Measurements from ENCODE around the gene RTTN. TPM values are rescaled to one million over a fixed set of nuclear protein-coding genes. Genes with fewer than 3 reads are reported as not detected.
A peak's percentile ranks its signal among the peaks of the same experiment; 100 is the strongest.

Gene RTTN
- total and polyA plus RNA-seq, 10 of the 15 experiments (the other 5 are each of a cell fraction or from before 2014, with no cell fraction given), result 9.4 to 36.6 (median 15.7) TPM

- 19% methylated on average over 3 of the region's 3 CpGs for WGBS (ENCODE audit: insufficient coverage, insufficient replicate concordance, low lambda C conversion rate, missing lambda C conversion rate)
- H3K79me2 ChIP-seq (ENCODE audit: control insufficient read depth, insufficient read depth, low read length), result no peaks in the 10 kb centered on the region
- TF ChIP-seq JUNB (IDR thresholded peaks at IDR 0.05) (peak; percentile 66), ZNF274 (IDR thresholded peaks at IDR 0.05; ENCODE audit: insufficient read depth, insufficient read length) (no peak), CEBPB (IDR thresholded peaks at IDR 0.05; ENCODE audit: borderline replicate concordance in 1 of 2, low read depth in 2 of 2, low read length in 2 of 2) (no peak), RCOR1 (conservative IDR thresholded peaks at IDR 0.05; ENCODE audit: low read depth, low read length) (no peak), RUNX3 (IDR thresholded peaks at IDR 0.05; ENCODE audit: low read length) (peak; percentile 52; the same call in 1 of the 2 replicates), RELA (IDR thresholded peaks at IDR 0.05; ENCODE audit: borderline replicate concordance, partially characterized antibody) (peak; percentile 47), MEF2A (IDR thresholded peaks at IDR 0.05; ENCODE audit: insufficient read depth, low read depth, low read length) (peak; percentile 53; the same call in 1 of the 2 replicates), POU2F2 (IDR thresholded peaks at IDR 0.05; ENCODE audit: borderline replicate concordance, low read depth, low read length) (no peak), BCL11A (IDR thresholded peaks at IDR 0.05; ENCODE audit: low read depth, low read length) (0 out of 2 replicates have a peak, but pooled peaks have one; percentile 18), ZNF24 (IDR thresholded peaks at IDR 0.05) (no peak), ZNF207 (IDR thresholded peaks at IDR 0.05; ENCODE audit: borderline replicate concordance) (no peak), CREM (IDR thresholded peaks at IDR 0.05; ENCODE audit: low read depth) (peak; percentile 48; the same call in 1 of the 2 replicates), TARDBP (IDR thresholded peaks at IDR 0.05; ENCODE audit: borderline replicate concordance) (no peak), GABPA (IDR thresholded peaks at IDR 0.05; ENCODE audit: low read depth) (0 out of 2 replicates have a peak, but pooled peaks have one; percentile 16), JUND (IDR thresholded peaks at IDR 0.05; ENCODE audit: low read depth, low read length) (no peak), MTA2 (IDR thresholded peaks at IDR 0.05; ENCODE audit: low read depth) (peak; percentile 39; the same call in 1 of the 2 replicates), IKZF2 (IDR thresholded peaks at IDR 0.05) (peak; percentile 31 to 32; a peak in 1 of 4 replicates), CBX3 (IDR thresholded peaks at IDR 0.05; ENCODE audit: borderline replicate concordance, low read depth) (no peak), ZNF217 (IDR thresholded peaks at IDR 0.05) (0 out of 2 replicates have a peak, but pooled peaks have one; percentile 24), FOXM1 (IDR thresholded peaks at IDR 0.05; ENCODE audit: low read depth, low read length) (peak; percentile 90; the same call in 1 of the 2 replicates), NFXL1 (IDR thresholded peaks at IDR 0.05; ENCODE audit: borderline replicate concordance) (no peak), SMAD5 (IDR thresholded peaks at IDR 0.05; ENCODE audit: low read depth) (no peak), RELB (IDR thresholded peaks at IDR 0.05; ENCODE audit: low read depth) (peak; percentile 55; the same call in 1 of the 2 replicates), NFIC (IDR thresholded peaks at IDR 0.05; ENCODE audit: low read depth, low read length) (peak; percentile 87; the same call in 1 of the 2 replicates), EP300 (IDR thresholded peaks at IDR 0.05; ENCODE audit: borderline replicate concordance in 1 of 2, control insufficient read depth in 1 of 2, low read depth in 2 of 2, low read length in 2 of 2) (0 out of 4 replicates have a peak, but pooled peaks of 1 of the 2 experiments have one; percentile 14)
Observed at GRCh38 chr18:70121842-70122241, 83.6 kb downstream of the RTTN start.

More at GRCh38 chr18:70121842-70122241, 83.6 kb downstream of the RTTN start:
- in situ Hi-C loops (cut with MboI), result no loop called here
- ChIA-PET RAD21 (ENCODE audit: unreplicated experiment) (interaction anchor here (0.9 to 1.5 kb wide), 2 partner anchors 33 to 73 kb away, joined by 3 to 6 read pairs; no protein-coding TSS in a partner anchor), POLR2A (no interaction called here), SMC1A (ENCODE audit: uncharacterized antibody, unreplicated experiment) (interaction anchor here (0.9 to 1.9 kb wide), 3 partner anchors 25 to 239 kb away, joined by 3 to 9 read pairs (median 3); no protein-coding TSS in a partner anchor), CTCF (interaction anchor here (1.5 kb wide), 1 partner anchor 74 kb away, joined by 4 read pairs; no protein-coding TSS in a partner anchor)
- BruUV-seq (replicated peaks), result no TSS peak
- Histone ChIP-seq H3K9me3 (replicated peaks; ENCODE audit: control insufficient read depth, insufficient read depth, low read length) (peaks cover 5% of the 10 kb centered on the region), H3K4me1 (ENCODE audit: control insufficient read depth, insufficient read depth, low read length) (no peaks in the 10 kb centered on the region), H3K27ac (ENCODE audit: control insufficient read depth, insufficient read depth) (peak overlapping the region; percentile 6; the same call in 1 of the 2 replicates), H2AFZ (ENCODE audit: control insufficient read depth, low read depth, low read length) (no peak overlapping the region), H3K36me3 (ENCODE audit: control insufficient read depth in 2 of 2, insufficient read depth in 2 of 2, low read length in 1 of 2) (peaks cover 0 to 2% of the 10 kb centered on the region in 2 experiments; a peak in 1 of 4 replicates), H3K27me3 (replicated peaks in 1 of 2; ENCODE audit: control insufficient read depth in 2 of 2, insufficient read depth in 2 of 2, low read length in 1 of 2) (no peaks in the 10 kb centered on the region), H4K20me1 (ENCODE audit: control insufficient read depth, insufficient read depth) (no peaks in the 10 kb centered on the region), H3K4me3 (no peak overlapping the region), H3K4me2 (ENCODE audit: control insufficient read depth, insufficient read depth) (no peak overlapping the region), H3K9ac (ENCODE audit: control insufficient read depth, insufficient read depth, low read length) (no peak overlapping the region)
- FAIRE-seq (no peak), DNase-seq (ENCODE audit: low read depth, low spot score) (peak; percentile 19), ATAC-seq (peak; percentile 74)
- intact Hi-C loops (cut with micrococcal nuclease; ENCODE audit: unreplicated experiment), result loop anchor here (5.0 kb wide), 1 partner anchor 70 kb away; no protein-coding TSS in a partner anchor
